ENCODE results near the gene UROC1. TPM values are rescaled to one million over a fixed set of nuclear protein-coding genes. Genes with fewer than 3 reads are reported as not detected.

UROC1 gene
- total and polyA plus RNA-seq, 5 donors from 2014 or later: not detected

DNA sequence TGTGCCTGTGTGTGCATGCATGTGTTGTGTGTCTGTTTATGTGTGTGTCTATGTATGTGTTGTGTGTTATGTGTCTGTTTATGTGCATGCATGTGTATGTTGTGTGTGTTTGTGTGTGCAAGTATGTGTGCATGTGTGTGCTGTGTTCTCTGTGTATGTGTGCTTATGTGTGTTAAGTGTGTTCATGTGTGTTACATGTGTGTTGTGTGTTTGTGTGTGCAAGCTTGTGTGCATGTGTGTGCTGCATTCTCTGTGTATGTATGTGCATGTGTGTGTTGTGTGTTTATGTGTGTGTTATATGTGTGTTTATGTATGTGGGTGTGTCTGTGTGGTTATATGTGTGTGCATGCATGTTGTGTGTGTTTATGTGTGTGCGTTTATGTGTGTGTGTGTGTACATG is 14.9 kb downstream of the UROC1 start:
- no peaks in the 10 kb centered on the region for H3K36me3 Mint-ChIP-seq
- DNase-seq (no peak), ATAC-seq (ENCODE audit: low read depth in 2 of 2) (no peak)
- no peaks in the 10 kb centered on the region for H3K4me1 ChIP-seq (ENCODE audit: control insufficient read depth, insufficient read depth, low read length, poor library complexity, severe bottlenecking)
- no peaks in the 10 kb centered on the region for H3K9me3 Mint-ChIP-seq
- H3K27me3 Mint-ChIP-seq: no peaks in the 10 kb centered on the region
- H3K36me3 ChIP-seq (ENCODE audit: control insufficient read depth, insufficient read depth, low read length): no peaks in the 10 kb centered on the region
- no peak overlapping the region for H3K4me3 ChIP-seq (ENCODE audit: low read depth, low read length)
- H3K9me3 ChIP-seq (ENCODE audit: control insufficient read depth in 2 of 2, low read length in 2 of 2): no peaks in the 10 kb centered on the region
- H3K27ac ChIP-seq (ENCODE audit: insufficient read depth, low read length, poor library complexity, severe bottlenecking): no peak overlapping the region
- H3K27ac Mint-ChIP-seq: no peak overlapping the region
- no peaks in the 10 kb centered on the region for H3K27me3 ChIP-seq (ENCODE audit: control insufficient read depth, insufficient read depth, low read length)
- H3K4me1 Mint-ChIP-seq: peaks cover 0 to 3% (median 0%) of the 10 kb centered on the region in 4 donors
- H3K4me3 Mint-ChIP-seq: no peak overlapping the region

DNA sequence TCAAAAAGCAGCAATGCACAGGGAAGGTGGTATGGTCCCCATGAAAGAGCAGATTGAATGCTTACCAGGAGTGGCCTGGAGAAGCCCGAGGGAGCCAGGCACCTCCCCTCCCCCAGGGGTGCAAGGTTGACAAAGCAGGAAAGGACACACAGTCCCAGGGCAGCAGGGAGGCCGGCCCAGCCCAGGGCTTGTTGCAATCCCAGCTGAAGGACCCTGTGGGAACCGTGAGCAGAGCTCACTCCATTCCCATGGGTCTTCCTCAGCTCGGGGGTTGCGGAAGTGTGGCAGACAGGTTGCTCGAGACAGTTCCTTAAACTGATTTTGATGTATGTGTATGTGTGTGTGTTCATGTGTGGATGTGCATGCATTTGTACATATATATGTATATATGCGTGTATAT is 15.8 kb downstream of the UROC1 start:
- H3K27me3 ChIP-seq (ENCODE audit: control insufficient read depth, insufficient read depth, low read length): no peaks in the 10 kb centered on the region
- ATAC-seq (ENCODE audit: low read depth in 2 of 2) (no peak), DNase-seq (no peak)
- H3K36me3 ChIP-seq (ENCODE audit: control insufficient read depth, insufficient read depth, low read length): no peaks in the 10 kb centered on the region
- no peaks in the 10 kb centered on the region for H3K9me3 ChIP-seq (ENCODE audit: control insufficient read depth in 2 of 2, low read length in 2 of 2)
- H3K27ac ChIP-seq (ENCODE audit: insufficient read depth, low read length, poor library complexity, severe bottlenecking): no peak overlapping the region
- Mint-ChIP-seq H3K4me3 (no peak overlapping the region), H3K9me3 (no peaks in the 10 kb centered on the region), H3K27me3 (no peaks in the 10 kb centered on the region), H3K36me3 (no peaks in the 10 kb centered on the region), H3K27ac (no peak overlapping the region), H3K4me1 (peaks cover 0 to 3% (median 1%) of the 10 kb centered on the region in 4 donors)
- H3K4me1 ChIP-seq (ENCODE audit: control insufficient read depth, insufficient read depth, low read length, poor library complexity, severe bottlenecking): no peaks in the 10 kb centered on the region
- no peak overlapping the region for H3K4me3 ChIP-seq (ENCODE audit: low read depth, low read length)

DNA sequence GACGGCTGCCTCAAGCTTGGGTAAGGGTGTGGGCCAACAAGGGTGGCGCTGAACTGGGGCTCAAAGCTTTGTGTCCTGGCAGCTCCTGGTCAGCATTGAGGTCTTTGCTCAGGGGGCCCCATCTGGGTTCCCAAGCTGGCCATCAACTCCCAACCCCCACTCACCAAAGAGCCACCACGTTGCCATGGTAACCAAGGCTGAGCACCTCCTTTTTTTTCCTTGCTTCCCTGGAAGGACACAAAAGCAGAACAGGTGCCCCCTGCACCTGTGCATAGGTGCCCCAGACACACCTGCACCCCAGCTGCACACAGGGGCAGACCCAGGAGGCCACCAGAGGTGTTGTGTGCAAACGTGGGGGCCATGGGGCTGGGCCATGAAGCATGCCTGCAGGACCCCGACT is 16.5 kb downstream of the UROC1 start:
- H3K27me3 Mint-ChIP-seq: no peaks in the 10 kb centered on the region
- peaks cover 0 to 3% (median 1%) of the 10 kb centered on the region in 4 donors for H3K4me1 Mint-ChIP-seq
- Histone ChIP-seq H3K27me3 (ENCODE audit: control insufficient read depth, insufficient read depth, low read length) (no peaks in the 10 kb centered on the region), H3K36me3 (ENCODE audit: control insufficient read depth, insufficient read depth, low read length) (no peaks in the 10 kb centered on the region), H3K9me3 (ENCODE audit: control insufficient read depth in 2 of 2, low read length in 2 of 2) (no peaks in the 10 kb centered on the region), H3K27ac (ENCODE audit: insufficient read depth, low read length, poor library complexity, severe bottlenecking) (no peak overlapping the region), H3K4me3 (ENCODE audit: low read depth, low read length) (no peak overlapping the region), H3K4me1 (ENCODE audit: control insufficient read depth, insufficient read depth, low read length, poor library complexity, severe bottlenecking) (no peaks in the 10 kb centered on the region)
- H3K9me3 Mint-ChIP-seq: no peaks in the 10 kb centered on the region
- no peak overlapping the region for H3K4me3 Mint-ChIP-seq
- ATAC-seq (ENCODE audit: low read depth in 2 of 2) (no peak), DNase-seq (no peak)
- H3K27ac Mint-ChIP-seq: no peak overlapping the region
- no peaks in the 10 kb centered on the region for H3K36me3 Mint-ChIP-seq

DNA sequence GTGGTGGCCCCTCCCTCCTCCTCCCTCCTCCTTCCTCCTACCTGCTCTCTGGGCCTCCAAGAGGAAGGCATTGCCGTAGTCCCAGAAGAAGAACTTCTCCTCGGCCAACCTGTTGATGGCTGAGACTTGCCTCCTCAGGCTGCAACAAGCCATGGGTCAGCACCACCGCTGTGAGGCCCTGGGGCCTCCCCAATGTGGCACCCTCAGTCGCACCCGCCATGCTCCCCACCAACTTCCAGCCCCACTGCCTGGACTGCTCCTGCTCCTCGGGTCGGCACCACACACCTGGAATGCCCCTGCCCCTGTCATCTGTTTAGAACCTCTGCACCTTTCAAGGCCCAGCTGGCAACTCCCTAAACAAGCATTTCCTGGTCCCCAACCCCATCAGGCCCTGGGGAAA is 17.6 kb downstream of the UROC1 start:
- H3K27ac Mint-ChIP-seq: no peak overlapping the region
- no peaks in the 10 kb centered on the region for H3K9me3 ChIP-seq (ENCODE audit: control insufficient read depth in 2 of 2, low read length in 2 of 2)
- no peaks in the 10 kb centered on the region for H3K4me1 ChIP-seq (ENCODE audit: control insufficient read depth, insufficient read depth, low read length, poor library complexity, severe bottlenecking)
- H3K4me3 ChIP-seq (ENCODE audit: low read depth, low read length): no peak overlapping the region
- no peak overlapping the region for H3K27ac ChIP-seq (ENCODE audit: insufficient read depth, low read length, poor library complexity, severe bottlenecking)
- no peak for ATAC-seq (ENCODE audit: low read depth in 2 of 2)
- H3K4me3 Mint-ChIP-seq: no peak overlapping the region
- H3K9me3 Mint-ChIP-seq: no peaks in the 10 kb centered on the region
- H3K4me1 Mint-ChIP-seq: peaks cover 0 to 3% (median 1%) of the 10 kb centered on the region in 4 donors
- H3K27me3 Mint-ChIP-seq: peaks cover under 1% of the 10 kb centered on the region
- H3K36me3 Mint-ChIP-seq: no peaks in the 10 kb centered on the region
- no peak for DNase-seq
- H3K36me3 ChIP-seq (ENCODE audit: control insufficient read depth, insufficient read depth, low read length): no peaks in the 10 kb centered on the region
- no peaks in the 10 kb centered on the region for H3K27me3 ChIP-seq (ENCODE audit: control insufficient read depth, insufficient read depth, low read length)

DNA sequence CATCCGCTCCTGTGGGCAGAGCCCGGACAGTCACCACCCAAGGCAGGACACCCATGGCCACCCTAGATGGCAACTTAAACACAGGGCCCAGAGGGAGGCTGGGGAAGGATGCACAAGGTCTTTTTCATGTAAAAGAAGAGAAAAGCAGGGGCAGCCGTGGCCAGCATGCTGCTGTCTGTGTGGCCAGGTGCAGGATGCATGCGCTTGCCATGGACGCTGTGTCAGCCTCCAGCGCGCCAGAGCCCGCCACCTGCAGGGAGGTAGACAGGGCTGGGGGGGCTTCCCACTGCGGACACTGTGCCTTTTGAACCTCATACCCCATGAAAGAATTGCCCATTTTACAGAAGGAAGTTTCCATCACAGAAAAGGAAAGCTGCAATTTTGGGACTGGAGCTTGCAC is 18.2 kb downstream of the UROC1 start:
- no peaks in the 10 kb centered on the region for H3K27me3 ChIP-seq (ENCODE audit: control insufficient read depth, insufficient read depth, low read length)
- H3K4me1 Mint-ChIP-seq: peaks cover 0 to 3% (median 1%) of the 10 kb centered on the region in 4 donors
- no peaks in the 10 kb centered on the region for H3K9me3 ChIP-seq (ENCODE audit: control insufficient read depth in 2 of 2, low read length in 2 of 2)
- H3K36me3 ChIP-seq (ENCODE audit: control insufficient read depth, insufficient read depth, low read length): no peaks in the 10 kb centered on the region
- H3K27ac ChIP-seq (ENCODE audit: insufficient read depth, low read length, poor library complexity, severe bottlenecking): no peak overlapping the region
- ATAC-seq (ENCODE audit: low read depth in 2 of 2) (no peak), DNase-seq (no peak)
- no peaks in the 10 kb centered on the region for H3K4me1 ChIP-seq (ENCODE audit: control insufficient read depth, insufficient read depth, low read length, poor library complexity, severe bottlenecking)
- no peak overlapping the region for H3K27ac Mint-ChIP-seq
- H3K27me3 Mint-ChIP-seq: peaks cover 4% of the 10 kb centered on the region
- no peaks in the 10 kb centered on the region for H3K36me3 Mint-ChIP-seq
- no peak overlapping the region for H3K4me3 Mint-ChIP-seq
- no peak overlapping the region for H3K4me3 ChIP-seq (ENCODE audit: low read depth, low read length)
- no peaks in the 10 kb centered on the region for H3K9me3 Mint-ChIP-seq

DNA sequence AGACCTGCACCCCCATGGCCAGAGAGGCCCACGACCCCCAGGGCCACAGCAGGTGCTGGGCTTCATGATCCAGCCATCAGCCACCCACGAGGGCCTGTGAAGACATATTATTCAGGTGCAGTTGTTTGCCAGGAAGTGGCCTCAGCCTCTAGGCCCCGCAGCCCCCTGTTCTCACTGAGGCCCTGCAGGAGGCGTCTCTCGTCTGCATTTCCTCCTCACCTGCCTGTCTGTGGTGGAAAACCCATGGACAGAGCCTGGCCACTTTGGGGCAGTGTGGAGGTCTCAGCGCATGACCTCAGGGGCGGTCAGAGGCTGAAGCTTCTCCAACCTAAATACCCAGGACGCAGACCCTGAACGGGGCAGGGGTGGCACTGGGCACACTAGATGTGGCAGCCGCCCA is 18.6 kb downstream of the UROC1 start:
- Mint-ChIP-seq H3K27me3 (peaks cover 4% of the 10 kb centered on the region), H3K27ac (peak overlapping the region in 1 of 3 donors; percentile 38), H3K4me1 (peaks cover 0 to 3% (median 1%) of the 10 kb centered on the region in 4 donors), H3K9me3 (no peaks in the 10 kb centered on the region), H3K4me3 (no peak overlapping the region), H3K36me3 (no peaks in the 10 kb centered on the region)
- Histone ChIP-seq H3K27me3 (ENCODE audit: control insufficient read depth, insufficient read depth, low read length) (no peaks in the 10 kb centered on the region), H3K4me1 (ENCODE audit: control insufficient read depth, insufficient read depth, low read length, poor library complexity, severe bottlenecking) (no peaks in the 10 kb centered on the region), H3K9me3 (ENCODE audit: control insufficient read depth in 2 of 2, low read length in 2 of 2) (no peaks in the 10 kb centered on the region), H3K36me3 (ENCODE audit: control insufficient read depth, insufficient read depth, low read length) (no peaks in the 10 kb centered on the region), H3K4me3 (ENCODE audit: low read depth, low read length) (no peak overlapping the region), H3K27ac (ENCODE audit: insufficient read depth, low read length, poor library complexity, severe bottlenecking) (no peak overlapping the region)
- ATAC-seq (ENCODE audit: low read depth in 2 of 2) (no peak), DNase-seq (peak in 1 of 3 donors; percentile 24)

DNA sequence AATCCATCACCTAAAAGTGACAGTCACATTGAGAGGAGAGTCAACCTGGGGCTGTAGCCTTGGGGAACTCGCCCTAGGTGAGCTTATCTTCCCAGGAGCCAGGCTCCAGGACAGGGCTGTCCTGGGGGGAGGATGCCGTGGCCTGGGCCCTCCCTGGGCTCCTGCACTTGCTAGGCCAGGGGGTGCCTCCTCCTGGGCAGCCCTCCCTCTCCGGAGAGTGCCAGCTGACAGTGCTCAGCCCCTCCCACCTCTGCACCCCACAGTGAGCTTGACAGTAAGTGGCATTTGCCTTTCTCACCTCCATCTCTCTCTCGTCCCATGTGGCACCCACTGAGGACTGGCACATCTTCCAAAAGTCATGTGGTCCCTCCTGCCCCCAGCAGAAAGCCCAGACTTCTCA is 19.1 kb downstream of the UROC1 start:
- Histone ChIP-seq H3K9me3 (ENCODE audit: control insufficient read depth in 2 of 2, low read length in 2 of 2) (no peaks in the 10 kb centered on the region), H3K36me3 (ENCODE audit: control insufficient read depth, insufficient read depth, low read length) (no peaks in the 10 kb centered on the region), H3K27me3 (ENCODE audit: control insufficient read depth, insufficient read depth, low read length) (no peaks in the 10 kb centered on the region), H3K4me1 (ENCODE audit: control insufficient read depth, insufficient read depth, low read length, poor library complexity, severe bottlenecking) (no peaks in the 10 kb centered on the region), H3K27ac (ENCODE audit: insufficient read depth, low read length, poor library complexity, severe bottlenecking) (no peak overlapping the region), H3K4me3 (ENCODE audit: low read depth, low read length) (no peak overlapping the region)
- ATAC-seq (ENCODE audit: low read depth in 2 of 2) (no peak), DNase-seq (no peak)
- Mint-ChIP-seq H3K36me3 (no peaks in the 10 kb centered on the region), H3K27ac (peak overlapping the region in 1 of 3 donors; percentile 38), H3K4me1 (peaks cover 0 to 4% (median 1%) of the 10 kb centered on the region in 4 donors), H3K27me3 (peaks cover 4% of the 10 kb centered on the region), H3K9me3 (no peaks in the 10 kb centered on the region), H3K4me3 (no peak overlapping the region)

DNA sequence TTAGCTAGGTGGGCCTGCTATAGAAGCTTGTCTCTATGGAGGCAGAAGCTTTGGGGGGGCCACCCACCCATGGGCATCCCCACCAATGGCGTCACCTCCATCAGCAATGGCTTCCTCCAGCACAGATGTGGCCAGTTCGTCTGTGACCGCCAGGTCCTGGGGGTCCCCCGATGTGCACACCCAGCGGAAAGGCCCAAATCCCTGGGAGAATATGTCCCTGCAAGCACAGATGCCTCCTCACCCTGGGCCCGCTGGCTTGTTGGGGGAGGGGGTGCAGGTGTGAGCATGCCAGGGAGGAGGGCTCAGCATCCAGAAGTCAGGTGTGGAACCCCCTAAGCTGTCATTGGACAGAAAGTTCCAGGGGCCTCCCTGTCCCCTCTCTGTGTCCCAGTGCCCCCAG is 19.6 kb downstream of the UROC1 start:
- H3K4me3 ChIP-seq (ENCODE audit: low read depth, low read length): no peak overlapping the region
- H3K27ac ChIP-seq (ENCODE audit: insufficient read depth, low read length, poor library complexity, severe bottlenecking): no peak overlapping the region
- no peaks in the 10 kb centered on the region for H3K36me3 ChIP-seq (ENCODE audit: control insufficient read depth, insufficient read depth, low read length)
- no peaks in the 10 kb centered on the region for H3K36me3 Mint-ChIP-seq
- peaks cover 0 to 6% (median 1%) of the 10 kb centered on the region in 4 donors for H3K4me1 Mint-ChIP-seq
- H3K27ac Mint-ChIP-seq: no peak overlapping the region
- H3K4me1 ChIP-seq (ENCODE audit: control insufficient read depth, insufficient read depth, low read length, poor library complexity, severe bottlenecking): no peaks in the 10 kb centered on the region
- H3K4me3 Mint-ChIP-seq: no peak overlapping the region
- ATAC-seq (ENCODE audit: low read depth in 2 of 2) (no peak), DNase-seq (no peak)
- H3K9me3 ChIP-seq (ENCODE audit: control insufficient read depth in 2 of 2, low read length in 2 of 2): no peaks in the 10 kb centered on the region
- peaks cover 4% of the 10 kb centered on the region for H3K27me3 Mint-ChIP-seq
- no peaks in the 10 kb centered on the region for H3K27me3 ChIP-seq (ENCODE audit: control insufficient read depth, insufficient read depth, low read length)
- H3K9me3 Mint-ChIP-seq: no peaks in the 10 kb centered on the region

Measured in CD4-positive, CD25-positive, alpha-beta regulatory T cell (primary cell).